Left ventricle myocardium inferior (tissue), 1 donor: ENCODE data around the gene ZFP57. TPM values are rescaled to one million over a fixed set of nuclear protein-coding genes. Genes with fewer than 3 reads are reported as not detected.
A peak's percentile ranks its signal among the peaks of the same experiment; 100 is the strongest.

Source experiments
- DNase-seq: peaks from one replicate; pipeline ENCODE4 v3.0.0-alpha.2; 2020
- H3K27ac ChIP-seq: fragments of 200-600 bp; replicated peaks from 2 replicates; pipeline ENCODE4 v1.8.0; 2021
- H3K27me3 ChIP-seq: fragments of 200-600 bp; 2 replicates; pipeline ENCODE4 v1.8.0; 2021; ENCODE audit warnings: low read depth
- H3K36me3 ChIP-seq: fragments of 200-600 bp; 2 replicates; pipeline ENCODE4 v1.8.0; 2021
- H3K4me1 ChIP-seq: fragments of 200-600 bp; 2 replicates; pipeline ENCODE4 v1.8.0; 2021
- H3K4me3 ChIP-seq: fragments of 200-600 bp; 2 replicates; pipeline ENCODE4 v1.8.0; 2021; ENCODE audit warnings: mild to moderate bottlenecking, moderate library complexity
- H3K9me3 ChIP-seq: fragments of 200-600 bp; replicated peaks from 2 replicates; pipeline ENCODE4 v1.8.0; 2021
- CTCF ChIP-seq: fragments of 200-600 bp; IDR thresholded peaks from 2 replicates; pipeline ENCODE4 v1.8.0; 2021; ENCODE audit warnings: antibody characterized with exemption, mild to moderate bottlenecking, borderline replicate concordance
- intact Hi-C: fragments of 100-400 bp; cut with micrococcal nuclease; formaldehyde crosslinking; loops from one replicate; pipeline ENCODE4 v1.11.0; 2022
- total RNA-seq: library from RNA; stranded (reverse); fragmentation: NEBNext Ultra II Directional; extraction: Animal tissue kit (Norgen Biotek cat#: 25700); gene quantifications from one replicate; pipeline ENCODE4 v1.2.1, GENCODE V29; 2021
- donor health status: DM: no; HTN: yes; CAD: no; lungs with severe emphysema.

Gene ZFP57
- total RNA-seq, 1 donor from 2014 or later = not detected

GRCh38 chr6:29656798-29657197, 24.2 kb downstream of the ZFP57 start, which contains the start of gene MOG:
TSS of gene MOG (plus strand) at chr6:29657092. CDS start at chr6:29657210, 118 bp downstream.
- intact Hi-C loops = no loop called here
- peaks cover 35% of the 10 kb centered on the region for H3K4me1 ChIP-seq

GRCh38 chr6:29656157-29656556, 24.8 kb downstream of the ZFP57 start:
- peak; percentile 32 for DNase-seq
- Histone ChIP-seq H3K36me3 (no peaks in the 10 kb centered on the region), H3K27me3 (peaks cover 18% of the 10 kb centered on the region), H3K27ac (peak overlapping the region; percentile 89), H3K9me3 (no peaks in the 10 kb centered on the region), H3K4me1 (peaks cover 35% of the 10 kb centered on the region), H3K4me3 (no peak overlapping the region)
- intact Hi-C loops = no loop called here
- TF ChIP-seq CTCF = no peak

More at GRCh38 chr6:29656798-29657197, 24.2 kb downstream of the ZFP57 start, which contains the start of gene MOG:
- Histone ChIP-seq H3K27me3 (peaks cover 22% of the 10 kb centered on the region), H3K27ac (peak within 1 kb of the TSS; percentile 89), H3K9me3 (no peaks in the 10 kb centered on the region), H3K36me3 (no peaks in the 10 kb centered on the region), H3K4me3 (peak within 1 kb of the TSS; percentile 30)
- TF ChIP-seq CTCF = no peak
- DNase-seq = peak; percentile 22

- peaks cover 35% of the 10 kb centered on the region for H3K4me1 ChIP-seq
- intact Hi-C loops = no loop called here
- no peak for TF ChIP-seq CTCF
- no peak for DNase-seq
- peak overlapping the region; percentile 89 for H3K27ac ChIP-seq
- H3K9me3 ChIP-seq = no peaks in the 10 kb centered on the region
- peaks cover 18% of the 10 kb centered on the region for H3K27me3 ChIP-seq
- no peaks in the 10 kb centered on the region for H3K36me3 ChIP-seq
- peak overlapping the region; percentile 7 for H3K4me3 ChIP-seq
These were observed 25.3 kb downstream of the ZFP57 start for GRCh38 chr6:29655658-29656057.

- intact Hi-C loops = no loop called here
- peaks cover 44% of the 10 kb centered on the region for H3K4me1 ChIP-seq
- no peaks in the 10 kb centered on the region for H3K9me3 ChIP-seq
- H3K27ac ChIP-seq = peak overlapping the region; percentile 89
- no peak for DNase-seq
- H3K36me3 ChIP-seq = no peaks in the 10 kb centered on the region
- H3K4me3 ChIP-seq = no peak overlapping the region
- peak; percentile 87 for TF ChIP-seq CTCF
- peaks cover 11% of the 10 kb centered on the region for H3K27me3 ChIP-seq
These were observed 27.4 kb downstream of the ZFP57 start for GRCh38 chr6:29653452-29654038.

- intact Hi-C loops = no loop called here
- Histone ChIP-seq H3K27ac (no peak overlapping the region), H3K36me3 (no peaks in the 10 kb centered on the region), H3K27me3 (peaks cover 5% of the 10 kb centered on the region), H3K4me1 (peaks cover 44% of the 10 kb centered on the region), H3K4me3 (no peak overlapping the region), H3K9me3 (no peaks in the 10 kb centered on the region)
- no peak for TF ChIP-seq CTCF
- no peak for DNase-seq
These were observed 28.8 kb downstream of the ZFP57 start for GRCh38 chr6:29652198-29652584.
